Endothelial cell of umbilical vein (primary cell): Measurements from ENCODE around the gene CTIF. TPM values are rescaled to one million over a fixed set of nuclear protein-coding genes. Genes with fewer than 3 reads are reported as not detected.

Experiments used
- BruUV-seq: library from RNA; stranded (reverse); fragments of 400-500 nt; replicated peaks from 2 replicates; lab custom pipeline; 2021; lab: Mats Ljungman, UMichigan
- CTCF ChIA-PET: fragments of 300-600, 350-600 bp; sonication (Branson Sonifier 250); formaldehyde crosslinking; loops from one replicate; lab custom pipeline; 2021; ENCODE audit warnings: antibody characterized with exemption, inconsistent platforms; lab: Charles Lee
- POLR2A ChIA-PET: fragments of 300-600, 350-600 bp; sonication (Branson Sonifier 250); formaldehyde crosslinking; loops from one replicate; lab custom pipeline; 2021; ENCODE audit warnings: antibody characterized with exemption, inconsistent platforms; lab: Charles Lee
- DNase-seq: peaks from one replicate; pipeline ENCODE4 v3.0.0-alpha.2; 2011; ENCODE audit warnings: low read depth, low spot score
- FAIRE-seq: peaks from 2 replicates; lab custom pipeline; 2011; peaks lifted over from hg19 to GRCh38; lab: Jason Lieb, UNC
- H2AFZ ChIP-seq: 2 replicates; pipeline ENCODE4 v1.6.0; 2012; ENCODE audit warnings: low read depth, low read length, control low read depth, inconsistent platforms
- H3K27ac ChIP-seq: 2 replicates; pipeline ENCODE4 v1.5.1; 2011; ENCODE audit warnings: low read depth, mild to moderate bottlenecking, control low read depth, low read length, moderate library complexity; ENCODE audit not compliant: insufficient read depth
- H3K27me3 ChIP-seq, 2 experiments: 2 replicates each; pipeline versions ENCODE4 v1.6.0 to v1.6.1; 2011; ENCODE audit warnings: low read length in 2 of 2, mixed read lengths in 1 of 2; ENCODE audit not compliant: control insufficient read depth in 2 of 2, insufficient read depth in 2 of 2
- H3K36me3 ChIP-seq, 2 experiments: 2 replicates in 1 of 2; 3 replicates in 1 of 2; pipeline ENCODE4 v1.5.1; 2011; ENCODE audit warnings: low read length in 2 of 2, mild to moderate bottlenecking in 1 of 2, moderate library complexity in 1 of 2; ENCODE audit not compliant: control insufficient read depth in 2 of 2, insufficient read depth in 2 of 2; ENCODE audit errors: extremely low read depth in 1 of 2
- H3K4me1 ChIP-seq: 3 replicates; pipeline ENCODE4 v1.5.1; 2011; ENCODE audit warnings: mild to moderate bottlenecking, low read length; ENCODE audit not compliant: control insufficient read depth, insufficient read depth; ENCODE audit errors: extremely low read depth
- H3K4me2 ChIP-seq: 2 replicates; pipeline ENCODE4 v1.6.1; 2011; ENCODE audit warnings: low read length, control low read depth, mixed read lengths; ENCODE audit not compliant: insufficient read depth
- H3K4me3 ChIP-seq, 3 experiments: fragments of 200-600 bp in 1 of 3; sonication (generic), shearing (Covaris generic) in 1 of 3; replicated peaks in 1 of 3; 2 replicates each; pipeline ENCODE4 v1.5.1; 2011 to 2016; ENCODE audit warnings: control low read depth in 3 of 3, low read length in 3 of 3, mild to moderate bottlenecking in 2 of 3, inconsistent platforms in 1 of 3, low read depth in 1 of 3, moderate library complexity in 1 of 3; ENCODE audit not compliant: insufficient read depth in 1 of 3
- H3K79me2 ChIP-seq: 2 replicates; pipeline ENCODE4 v1.6.0; 2012; ENCODE audit warnings: low read length, inconsistent platforms; ENCODE audit not compliant: control insufficient read depth, insufficient read depth
- H3K9ac ChIP-seq: replicated peaks from 2 replicates; pipeline ENCODE3; 2011; ENCODE audit warnings: low read length, control low read depth; ENCODE audit not compliant: insufficient read depth; ENCODE audit errors: extremely low read depth
- H3K9me1 ChIP-seq: replicated peaks from 3 replicates; pipeline ENCODE4 v1.6.0; 2011; ENCODE audit warnings: mild to moderate bottlenecking, low read length; ENCODE audit not compliant: control insufficient read depth, insufficient read depth; ENCODE audit errors: extremely low read depth
- H3K9me3 ChIP-seq: replicated peaks from 2 replicates; pipeline ENCODE4 v1.5.1; 2012; ENCODE audit warnings: low read length, inconsistent platforms; ENCODE audit not compliant: control insufficient read depth, insufficient read depth
- H4K20me1 ChIP-seq: replicated peaks from 2 replicates; pipeline ENCODE3; 2011; ENCODE audit warnings: mild to moderate bottlenecking, low read length; ENCODE audit not compliant: control insufficient read depth, insufficient read depth; ENCODE audit errors: extremely low read depth
- EZH2 ChIP-seq: IDR thresholded peaks from 2 replicates; pipeline ENCODE4 v1.6.1; 2012; ENCODE audit warnings: borderline replicate concordance, low read depth, mild to moderate bottlenecking, moderate library complexity, low read length, inconsistent platforms; ENCODE audit not compliant: severe bottlenecking
- FOS ChIP-seq: IDR thresholded peaks from 2 replicates; pipeline ENCODE4 v1.6.1; 2011; ENCODE audit warnings: mild to moderate bottlenecking, low read length, moderate library complexity, borderline replicate concordance; ENCODE audit not compliant: insufficient read depth
- GATA2 ChIP-seq: IDR thresholded peaks from 2 replicates; pipeline ENCODE4 v1.7.0; 2011; ENCODE audit warnings: low read depth, mild to moderate bottlenecking, moderate library complexity, mixed read lengths, low read length; ENCODE audit not compliant: insufficient read length, insufficient read depth
- JUN ChIP-seq: IDR thresholded peaks from 2 replicates; pipeline ENCODE4 v1.6.1; 2011; ENCODE audit warnings: borderline replicate concordance, low read depth; ENCODE audit not compliant: insufficient read length, insufficient read depth
- POLR2A ChIP-seq: IDR thresholded peaks from 2 replicates; pipeline ENCODE4 v1.6.1; 2012; ENCODE audit warnings: low read depth, mild to moderate bottlenecking, control low read depth, low read length
- dilution Hi-C: fragments of 300-500 bp; cut with MboI; formaldehyde crosslinking; loops from one replicate; pipeline ENCODE4 v1.15.0; 2019; ENCODE audit warnings: low sequenced_read_pairs; ENCODE audit not compliant: extremely low pct_ligation_motif_present
- intact Hi-C: fragments of 100-400 bp; cut with micrococcal nuclease; formaldehyde crosslinking; loops from one replicate; pipeline ENCODE4 v1.10.0; 2022
- polyA plus RNA-seq, 4 experiments: library from polyadenylated mRNA; depleted of rRNA in 3 of 4; stranded (reverse) in 3 of 4; unstranded in 1 of 4; fragments of >200 nt; gene quantifications; 2 replicates each; pipeline versions ENCODE4 v1.2.1 to v1.2.3, GENCODE V29; 2011 to 2012; ENCODE audit warnings: missing spikeins in 1 of 4
- total RNA-seq: library from RNA; stranded (reverse); gene quantifications from 2 replicates; pipeline ENCODE4 v1.2.3, GENCODE V29; 2021
- TF ChIP-seq, protein P1 (sequence below), 2 donors: IDR thresholded peaks; 1 replicate in 1 of 2; 2 replicates in 1 of 2; pipeline ENCODE4 v1.5.1; 2011; ENCODE audit warnings: low read length in 2 of 2, mild to moderate bottlenecking in 2 of 2, moderate library complexity in 2 of 2, control low read depth in 1 of 2, inconsistent platforms in 1 of 2, low read depth in 1 of 2; ENCODE audit not compliant: insufficient read depth in 1 of 2; ENCODE audit errors: extremely low read depth in 1 of 2

CTIF gene
- total and polyA plus RNA-seq, 2 donors (not counting 3 experiments of a cell fraction or from before 2014, with no cell fraction given), result 20.9 to 57.7 TPM

DNA sequence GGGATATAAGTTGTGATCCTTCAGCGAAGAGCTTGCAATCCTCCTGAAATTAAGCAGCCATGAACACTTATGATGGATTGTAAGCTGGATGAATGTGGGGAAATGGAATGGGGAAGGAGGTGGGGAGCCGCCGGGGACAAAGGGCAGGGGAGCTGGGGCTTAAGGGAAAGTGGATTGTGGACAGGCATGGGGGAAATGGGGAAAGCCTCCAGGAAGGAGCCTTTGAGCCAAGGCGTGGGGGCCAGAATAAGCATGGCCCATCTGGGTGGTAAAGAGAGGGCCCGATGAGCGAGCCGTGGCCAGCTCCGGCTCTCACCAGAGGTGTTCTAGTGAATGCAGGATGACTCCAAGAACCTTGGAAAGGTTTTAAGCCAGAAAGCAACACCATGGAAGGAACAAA, 288.0 kb downstream of the CTIF start:
- Histone ChIP-seq H3K9ac (no peak overlapping the region), H3K4me2 (no peak overlapping the region), H3K4me3 (no peak overlapping the region), H3K36me3 (no peaks in the 10 kb centered on the region), H2AFZ (no peak overlapping the region), H3K79me2 (no peaks in the 10 kb centered on the region), H3K9me3 (no peaks in the 10 kb centered on the region), H3K9me1 (no peaks in the 10 kb centered on the region), H3K27me3 (no peaks in the 10 kb centered on the region), H4K20me1 (no peaks in the 10 kb centered on the region), H3K27ac (no peak overlapping the region), H3K4me1 (peaks cover 26% of the 10 kb centered on the region)
- DNase-seq (no peak), FAIRE-seq (no peak)
- intact Hi-C loops, result loop anchor here (2.0 kb wide), 1 partner anchor 46 kb away; no protein-coding TSS in a partner anchor
- dilution Hi-C loops, result no loop called here
- CTCF ChIA-PET, result interaction anchor here (0.7 to 1.4 kb wide), 2 partner anchors 13 to 216 kb away, joined by 3 to 4 read pairs; no protein-coding TSS in a partner anchor
- POLR2A ChIA-PET, result no interaction called here
- no TSS peak for BruUV-seq
- TF ChIP-seq GATA2 (no peak), POLR2A (no peak), JUN (no peak), FOS (no peak), EZH2 (no peak)
- TF ChIP-seq, protein P1, sequence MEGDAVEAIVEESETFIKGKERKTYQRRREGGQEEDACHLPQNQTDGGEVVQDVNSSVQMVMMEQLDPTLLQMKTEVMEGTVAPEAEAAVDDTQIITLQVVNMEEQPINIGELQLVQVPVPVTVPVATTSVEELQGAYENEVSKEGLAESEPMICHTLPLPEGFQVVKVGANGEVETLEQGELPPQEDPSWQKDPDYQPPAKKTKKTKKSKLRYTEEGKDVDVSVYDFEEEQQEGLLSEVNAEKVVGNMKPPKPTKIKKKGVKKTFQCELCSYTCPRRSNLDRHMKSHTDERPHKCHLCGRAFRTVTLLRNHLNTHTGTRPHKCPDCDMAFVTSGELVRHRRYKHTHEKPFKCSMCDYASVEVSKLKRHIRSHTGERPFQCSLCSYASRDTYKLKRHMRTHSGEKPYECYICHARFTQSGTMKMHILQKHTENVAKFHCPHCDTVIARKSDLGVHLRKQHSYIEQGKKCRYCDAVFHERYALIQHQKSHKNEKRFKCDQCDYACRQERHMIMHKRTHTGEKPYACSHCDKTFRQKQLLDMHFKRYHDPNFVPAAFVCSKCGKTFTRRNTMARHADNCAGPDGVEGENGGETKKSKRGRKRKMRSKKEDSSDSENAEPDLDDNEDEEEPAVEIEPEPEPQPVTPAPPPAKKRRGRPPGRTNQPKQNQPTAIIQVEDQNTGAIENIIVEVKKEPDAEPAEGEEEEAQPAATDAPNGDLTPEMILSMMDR (IDR thresholded peaks at IDR 0.05; ENCODE audit: extremely low read depth in 1 of 2, insufficient read depth in 1 of 2, low read depth in 1 of 2, low read length in 2 of 2), result no peak
